Measurements from ENCODE around the gene STX18. TPM values are rescaled to one million over a fixed set of nuclear protein-coding genes. Genes with fewer than 3 reads are reported as not detected.
"Not testable (repeated sequence)": the region's sequence is repeated elsewhere in the genome, so short reads cannot be mapped to it uniquely, and the experiment has no call there.

Gene STX18
- polyA plus RNA-seq, 10 donors, result 23.2 to 34.3 (median 31.0) TPM

GRCh38 chr4:4514786-4515185 is 27.1 kb downstream of the STX18 start:
- DNase-seq, result no peak

- no peak for DNase-seq
These were observed 29.6 kb downstream of the STX18 start for GRCh38 chr4:4512282-4512681.

- DNase-seq, result not testable (repeated sequence)
These were observed 31.2 kb downstream of the STX18 start for GRCh38 chr4:4510641-4511040.

- no peak for DNase-seq
These were observed 32.3 kb downstream of the STX18 start for GRCh38 chr4:4509521-4509920.

- DNase-seq, result no peak
These were observed 33.9 kb downstream of the STX18 start for GRCh38 chr4:4507923-4508322.

GRCh38 chr4:4507403-4507802 is 34.4 kb downstream of the STX18 start:
- no peak for DNase-seq

- DNase-seq, result no peak
These were observed 34.9 kb downstream of the STX18 start for GRCh38 chr4:4506961-4507360.

GRCh38 chr4:4505211-4505610 is 36.6 kb downstream of the STX18 start:
- not testable (repeated sequence) for DNase-seq

GRCh38 chr4:4504783-4505182 is 37.1 kb downstream of the STX18 start:
- DNase-seq, result no peak

GRCh38 chr4:4502694-4503311 is 39.0 kb downstream of the STX18 start:
- no peak for DNase-seq

- DNase-seq, result no peak
These were observed 40.2 kb downstream of the STX18 start for GRCh38 chr4:4501679-4502078.

GRCh38 chr4:4499438-4500123 is 42.3 kb downstream of the STX18 start:
- DNase-seq, result no peak

GRCh38 chr4:4496592-4497372 is 45.1 kb downstream of the STX18 start:
- no peak for DNase-seq

- DNase-seq, result no peak
These were observed 47.0 kb downstream of the STX18 start for GRCh38 chr4:4494882-4495281.

- DNase-seq, result no peak
These were observed 49.5 kb downstream of the STX18 start for GRCh38 chr4:4492161-4492847.

GRCh38 chr4:4491396-4491893 is 50.4 kb downstream of the STX18 start:
- DNase-seq, result no peak

GRCh38 chr4:4490816-4491215 is 51.0 kb downstream of the STX18 start:
- no peak for DNase-seq

- no peak for DNase-seq
These were observed 51.8 kb downstream of the STX18 start for GRCh38 chr4:4490041-4490440.

- DNase-seq, result peak; percentile 60 to 83 (median 71)
These were observed 53.1 kb downstream of the STX18 start for GRCh38 chr4:4488405-4489404.

- DNase-seq, result no peak
These were observed 54.9 kb downstream of the STX18 start for GRCh38 chr4:4486969-4487368.

- DNase-seq, result no peak
These were observed 56.0 kb downstream of the STX18 start for GRCh38 chr4:4485806-4486205.
